HL-60 (cell line): ENCODE data around the gene TBXAS1.

Source experiments
- DNase-seq, 2 experiments: peaks; one replicate each; pipeline ENCODE4 v3.0.0-alpha.2; 2010 to 2020; ENCODE audit warnings: low read depth in 1 of 2, low spot score in 1 of 2
- H3K27ac ChIP-seq: fragments of 250-450 bp; sonication (Bioruptor Pico); replicated peaks from 2 replicates; pipeline ENCODE4 v1.5.1; 2020; ENCODE audit warnings: mild to moderate bottlenecking, moderate library complexity
- H3K27me3 ChIP-seq: fragments of 250-450 bp; sonication (Bioruptor Pico); 2 replicates; pipeline ENCODE4 v1.5.1; 2021; ENCODE audit warnings: mild to moderate bottlenecking, moderate library complexity; ENCODE audit not compliant: insufficient read depth, poor library complexity, severe bottlenecking
- H3K4me3 ChIP-seq: replicated peaks from 2 replicates; pipeline ENCODE4 v1.5.1; 2011; ENCODE audit warnings: mild to moderate bottlenecking, control low read depth, low read length; ENCODE audit not compliant: insufficient read depth
- CTCF ChIP-seq: IDR thresholded peaks from one replicate; pipeline ENCODE4 v1.5.1; 2011; ENCODE audit warnings: low read length, control low read depth, inconsistent platforms; ENCODE audit not compliant: insufficient read depth
- GABPA ChIP-seq: IDR thresholded peaks from 2 replicates; pipeline ENCODE4 v1.6.1; 2012; ENCODE audit warnings: low read depth
- POLR2AphosphoS5 ChIP-seq: IDR thresholded peaks from 2 replicates; pipeline ENCODE4 v1.6.1; 2012; ENCODE audit warnings: low read depth
- REST ChIP-seq: IDR thresholded peaks from 2 replicates; pipeline ENCODE4 v1.6.1; 2012; ENCODE audit warnings: low read depth; ENCODE audit not compliant: insufficient replicate concordance
- SPI1 ChIP-seq: IDR thresholded peaks from 2 replicates; pipeline ENCODE4 v1.6.1; 2012; ENCODE audit warnings: low read depth, mild to moderate bottlenecking, borderline replicate concordance

TBXAS1 gene

GRCh38 chr7:139895141-139895829 lies 66.2 kb downstream of the TBXAS1 start:
- no peak for TF ChIP-seq REST
- no peaks in the 10 kb centered on the region for H3K27me3 ChIP-seq
- no peak for DNase-seq
- H3K4me3 ChIP-seq = no peak overlapping the region
- H3K27ac ChIP-seq = no peak overlapping the region

- H3K27ac ChIP-seq = no peak overlapping the region
- no peak for DNase-seq
- no peak overlapping the region for H3K4me3 ChIP-seq
- H3K27me3 ChIP-seq = no peaks in the 10 kb centered on the region
- no peak for TF ChIP-seq SPI1
- TF ChIP-seq GABPA = no peak
- TF ChIP-seq REST = no peak
- no peak for TF ChIP-seq POLR2AphosphoS5
- no peak for TF ChIP-seq CTCF
Observed at GRCh38 chr7:139896288-139896687, 67.2 kb downstream of the TBXAS1 start.

DNA sequence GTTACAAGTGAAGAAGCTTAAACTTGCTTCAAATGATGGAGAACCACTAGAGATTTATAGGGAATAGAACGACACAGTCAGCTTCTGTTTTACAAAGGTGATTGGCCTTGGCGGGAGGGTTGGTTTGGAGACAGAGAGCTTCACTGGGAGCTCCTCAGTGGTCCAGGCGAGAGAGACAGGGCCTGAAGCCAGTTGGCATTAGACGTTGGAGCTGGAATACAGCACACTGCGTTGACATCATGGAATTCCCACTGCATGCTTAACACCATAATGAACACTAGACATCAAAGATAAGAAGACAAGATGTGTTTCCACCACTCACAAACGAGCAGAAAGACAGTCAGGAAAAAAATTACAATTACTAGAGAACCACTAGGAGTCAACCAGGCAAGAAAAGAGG lies 67.8 kb downstream of the TBXAS1 start:
- no peak for DNase-seq
- Histone ChIP-seq H3K4me3 (no peak overlapping the region), H3K27ac (no peak overlapping the region), H3K27me3 (no peaks in the 10 kb centered on the region)
- TF ChIP-seq SPI1 (no peak), REST (no peak), POLR2AphosphoS5 (no peak), CTCF (no peak), GABPA (no peak)
